Kidney (tissue), 22 donors: Measurements from ENCODE around the gene NDUFAF2. TPM values are rescaled to one million over a fixed set of nuclear protein-coding genes. Genes with fewer than 3 reads are reported as not detected.

ENCODE experiments used
- DNase-seq, 5 donors: peaks; one replicate each; pipeline ENCODE4 v3.0.0-alpha.2; 2013 to 2020
- FAIRE-seq: peaks from 2 replicates; lab custom pipeline; 2012; peaks lifted over from hg19 to GRCh38; lab: Jason Lieb, UNC
- H3K27ac ChIP-seq, 2 donors: one replicate each; pipeline ENCODE4 v1.7.0; 2013; ENCODE audit warnings: low read depth in 2 of 2, low read length in 2 of 2, inconsistent platforms in 1 of 2
- H3K27me3 ChIP-seq: one replicate; pipeline ENCODE4 v1.7.1; 2013; ENCODE audit warnings: low read length, inconsistent platforms; ENCODE audit not compliant: control insufficient read depth, insufficient read depth
- H3K36me3 ChIP-seq, 3 donors: one replicate each; pipeline versions ENCODE4 v1.7.0 to v1.7.1; 2013; ENCODE audit warnings: low read length in 3 of 3, control low read depth in 1 of 3, inconsistent platforms in 1 of 3; ENCODE audit not compliant: insufficient read depth in 3 of 3, control insufficient read depth in 2 of 3
- H3K4me1 ChIP-seq, 3 donors: one replicate each; pipeline versions ENCODE4 v1.7.0 to v1.7.1; 2013; ENCODE audit warnings: low read length in 3 of 3, inconsistent platforms in 1 of 3, low read depth in 1 of 3; ENCODE audit not compliant: control insufficient read depth in 2 of 3, insufficient read depth in 2 of 3
- H3K4me3 ChIP-seq, 3 donors: one replicate each; pipeline versions ENCODE4 v1.7.0 to v1.8.1; 2013; ENCODE audit warnings: low read length in 3 of 3, control low read depth in 1 of 3, inconsistent platforms in 1 of 3
- H3K9ac ChIP-seq, 3 donors: one replicate each; pipeline versions ENCODE4 v1.7.0 to v1.7.1; 2013; ENCODE audit warnings: low read length in 3 of 3, control low read depth in 1 of 3, inconsistent platforms in 1 of 3
- H3K9me3 ChIP-seq, 3 donors: one replicate each; pipeline versions ENCODE4 v1.7.0 to v1.7.1; 2013; ENCODE audit warnings: low read length in 3 of 3, control low read depth in 1 of 3, inconsistent platforms in 1 of 3; ENCODE audit not compliant: control insufficient read depth in 2 of 3, insufficient read depth in 1 of 3
- CTCF ChIP-seq: IDR thresholded peaks from 3 replicates; pipeline ENCODE4 v1.5.1; 2012; ENCODE audit warnings: mild to moderate bottlenecking, moderate library complexity, borderline replicate concordance; ENCODE audit not compliant: insufficient read depth; ENCODE audit errors: extremely low read depth
- intact Hi-C: fragments of 100-400 bp; cut with DNase I; formaldehyde crosslinking; loops from one replicate; pipeline ENCODE4 v1.11.1; 2022
- long read RNA-seq, 10 donors: library from polyadenylated mRNA in 1 of 10; unstranded in 1 of 10; transcript quantifications; one replicate each; pipeline ENCODE4 v2.0.0 and lab custom pipeline, GENCODE V29; 2021 to 2026
- polyA plus RNA-seq: library from polyadenylated mRNA; stranded (reverse); fragments of 350-450 nt; fragmentation: Illumina TruSeq; extraction: RNeasy Lipid Tissue Mini Kit (QIAGEN cat#74804); gene quantifications from one replicate; pipeline ENCODE4 v1.2.3, GENCODE V29; 2014; ENCODE audit warnings: low read depth, low replicate concordance; ENCODE audit not compliant: insufficient read depth
- total RNA-seq: library from RNA; stranded (reverse); fragmentation: NEBNext Ultra II Directional; extraction: Animal tissue kit (Norgen Biotek cat#: 25700); gene quantifications from one replicate; pipeline ENCODE4 v1.2.1, GENCODE V29; 2021
- donor health status: control.
- donor health status: control.
- donor health status: control.
- donor health status: control.
- donor health status: control.
- donor health status: DM: yes; HTN: yes; CAD: no.
- donor health status: Normal renal cell carcinoma (clear cell type).

NDUFAF2 gene
- 23.7 TPM for total RNA-seq
- polyA plus RNA-seq, result 47.5 TPM
- long read RNA-seq, donor 1, transcript NDUFAF2-201 (4 exons, 719 nt), result major isoform, 19 of 19 reads
- long read RNA-seq, donor 1, partial matches to known transcripts, result 0 of 19 reads
- long read RNA-seq, donor 1, other reads (novel, unspliced or antisense), result 0 of 19 reads
- long read RNA-seq, donor 2, transcript NDUFAF2-201 (4 exons, 719 nt), result major isoform, 11 of 13 reads
- long read RNA-seq, donor 2, partial matches to known transcripts, result 0 of 13 reads
- long read RNA-seq, donor 2, other reads (novel, unspliced or antisense), result 0 of 13 reads
- long read RNA-seq, donor 3, transcript NDUFAF2-201 (4 exons, 719 nt), result major isoform, 23 of 23 reads
- long read RNA-seq, donor 3, partial matches to known transcripts, result 0 of 23 reads
- long read RNA-seq, donor 3, other reads (novel, unspliced or antisense), result 0 of 23 reads
- long read RNA-seq, donor 4, transcript NDUFAF2-201 (4 exons, 719 nt), result major isoform, 12 of 12 reads
- long read RNA-seq, donor 4, partial matches to known transcripts, result 0 of 12 reads
- long read RNA-seq, donor 4, other reads (novel, unspliced or antisense), result 0 of 12 reads
- long read RNA-seq, donor 5, transcript NDUFAF2-201 (4 exons, 719 nt), result major isoform, 5 of 5 reads
- long read RNA-seq, donor 5, partial matches to known transcripts, result 0 of 5 reads
- long read RNA-seq, donor 5, other reads (novel, unspliced or antisense), result 0 of 5 reads
- long read RNA-seq, donor 6, transcript NDUFAF2-201 (4 exons, 719 nt), result major isoform, 55 of 71 reads
- long read RNA-seq, donor 6, partial matches to known transcripts, result 13 of 71 reads
- long read RNA-seq, donor 6, other reads (novel, unspliced or antisense), result 0 of 71 reads
- long read RNA-seq, donor 7, transcript NDUFAF2-201 (4 exons, 719 nt), result major isoform, 17 of 23 reads
- long read RNA-seq, donor 7, partial matches to known transcripts, result 2 of 23 reads
- long read RNA-seq, donor 7, other reads (novel, unspliced or antisense), result 4 of 23 reads
- long read RNA-seq, donor 8, transcript NDUFAF2-201 (4 exons, 719 nt), result major isoform, 14 of 15 reads
- long read RNA-seq, donor 8, partial matches to known transcripts, result 0 of 15 reads
- long read RNA-seq, donor 8, other reads (novel, unspliced or antisense), result 0 of 15 reads
- long read RNA-seq, donor 9, transcript NDUFAF2-201 (4 exons, 719 nt), result major isoform, 12 of 13 reads
- long read RNA-seq, donor 9, partial matches to known transcripts, result 0 of 13 reads
- long read RNA-seq, donor 9, other reads (novel, unspliced or antisense), result 0 of 13 reads
- long read RNA-seq, donor 10, transcript NDUFAF2-201 (4 exons, 719 nt), result major isoform, 21 of 21 reads
- long read RNA-seq, donor 10, partial matches to known transcripts, result 0 of 21 reads
- long read RNA-seq, donor 10, other reads (novel, unspliced or antisense), result 0 of 21 reads

- Histone ChIP-seq H3K36me3 (no peaks in the 10 kb centered on the region), H3K27me3 (no peaks in the 10 kb centered on the region), H3K9ac (peak within 1 kb of the TSS; percentile 76 to 94 (median 92)), H3K4me1 (peaks cover 0 to 7% (median 3%) of the 10 kb centered on the region in 3 donors), H3K4me3 (peak within 1 kb of the TSS; percentile 94 to 97 (median 97)), H3K9me3 (no peaks in the 10 kb centered on the region), H3K27ac (peak within 1 kb of the TSS; percentile 36 to 75)
- intact Hi-C loops, result no loop called here
- TF ChIP-seq CTCF, result no peak
- peak; percentile 29 for FAIRE-seq
- DNase-seq, result peak; percentile 94 to 97 (median 96)
Measured at GRCh38 chr5:60944904-60945812, at the start of gene NDUFAF2, which contains the start of gene ERCC8. Gene NDUFAF2 (plus strand): TSS chr5:60945205. CDS start chr5:60945256, 51 bp downstream. Gene ERCC8 (minus strand): TSS chr5:60945070. CDS start chr5:60945008, 62 bp downstream.

- Histone ChIP-seq H3K9me3 (no peaks in the 10 kb centered on the region), H3K27ac (no peak overlapping the region), H3K27me3 (no peaks in the 10 kb centered on the region), H3K36me3 (peaks cover 0 to 5% (median 4%) of the 10 kb centered on the region in 3 donors), H3K9ac (no peak overlapping the region), H3K4me3 (no peak overlapping the region), H3K4me1 (no peaks in the 10 kb centered on the region)
- no peak for DNase-seq
- FAIRE-seq, result no peak
- intact Hi-C loops, result no loop called here
- TF ChIP-seq CTCF, result no peak
Measured at GRCh38 chr5:60896991-60897390, 48.0 kb upstream of the NDUFAF2 start.
